GM21423 (cell line): ENCODE data around the gene RGS9.

Source experiments
- ATAC-seq: cut with Tn5 transposase; IDR thresholded peaks from one replicate; pipeline ENCODE4 v1.9.1; 2021; ENCODE audit warnings: mild to moderate bottlenecking, moderate library complexity; ENCODE audit not compliant: unreplicated experiment

The RGS9 gene

DNA sequence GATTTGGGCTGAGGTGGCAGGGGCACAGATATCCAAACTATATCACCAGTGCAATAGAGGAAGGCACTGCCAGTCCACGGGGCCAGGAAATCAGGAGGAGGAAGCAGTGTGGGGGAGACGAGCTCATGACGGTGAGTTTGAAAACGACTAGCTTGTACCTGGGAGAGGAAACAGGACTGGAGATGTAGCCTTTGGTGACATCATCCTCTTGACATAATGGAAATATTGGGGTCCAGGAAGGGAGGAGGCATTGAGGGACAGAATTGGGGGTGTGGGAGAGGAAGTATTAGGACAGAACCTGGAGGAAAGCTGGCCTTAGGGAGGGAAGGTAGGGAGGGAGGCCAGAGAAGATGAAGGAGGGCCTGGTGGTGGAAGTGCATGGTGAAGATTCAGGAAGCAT lies 109.1 kb downstream of the RGS9 start:
- no peak for ATAC-seq

DNA sequence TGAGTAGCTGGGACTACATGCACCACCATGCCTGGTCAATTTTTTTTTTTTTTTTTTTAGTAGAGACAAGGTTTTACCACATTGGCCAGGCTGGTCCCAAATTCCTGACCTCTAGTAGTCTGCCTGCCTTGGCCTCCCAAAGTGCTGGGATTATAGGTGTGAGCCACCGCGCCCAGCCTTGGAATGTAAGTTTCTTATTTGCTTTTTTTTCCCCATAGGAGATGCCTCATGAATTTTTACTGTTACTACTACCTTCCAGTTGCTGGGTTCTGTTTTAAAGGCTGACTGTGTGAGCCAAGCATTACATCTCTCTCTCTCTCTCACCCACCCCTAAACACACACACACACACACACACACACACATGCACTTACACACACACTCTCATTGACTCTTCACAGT lies 112.6 kb downstream of the RGS9 start:
- no peak for ATAC-seq

DNA sequence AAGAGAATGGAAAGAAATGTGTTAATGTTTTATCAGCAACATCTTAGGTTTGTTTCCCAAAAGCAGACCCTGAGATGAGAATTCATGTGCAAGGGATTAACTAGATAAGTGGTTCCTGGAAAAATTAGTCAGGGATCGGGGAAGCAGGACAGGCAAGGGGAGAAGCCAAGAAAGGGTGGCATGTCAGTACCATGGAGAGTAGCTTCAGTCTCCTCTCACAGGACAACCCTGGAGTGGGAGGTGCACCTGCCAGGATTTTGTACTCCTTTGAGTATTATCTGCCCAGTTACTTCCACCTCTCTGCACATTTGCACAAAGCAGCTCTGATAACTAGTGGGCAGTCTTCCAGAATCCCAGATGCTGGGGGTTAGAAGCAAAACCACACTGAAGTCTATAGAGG lies 117.0 kb downstream of the RGS9 start:
- ATAC-seq = no peak

DNA sequence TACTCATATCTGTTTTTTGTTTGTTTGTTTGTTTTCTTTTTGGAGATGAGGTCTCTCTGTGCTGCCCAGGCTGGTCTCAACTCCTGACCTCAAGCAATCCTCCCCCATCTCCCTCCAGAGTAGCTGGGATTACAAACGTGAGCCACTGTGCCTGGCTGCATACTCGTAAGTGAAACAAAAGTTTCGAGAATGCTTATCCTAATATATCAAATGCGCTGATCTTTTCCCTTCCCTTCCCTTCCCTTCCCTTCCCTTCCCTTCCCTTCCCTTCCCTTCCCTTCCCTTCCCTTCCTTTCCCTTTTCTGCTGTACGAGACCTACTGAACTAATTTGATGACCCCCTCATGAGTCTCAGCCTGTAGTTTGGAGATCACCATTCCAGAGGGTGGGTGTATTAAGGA lies 122.1 kb downstream of the RGS9 start:
- ATAC-seq = no peak

DNA sequence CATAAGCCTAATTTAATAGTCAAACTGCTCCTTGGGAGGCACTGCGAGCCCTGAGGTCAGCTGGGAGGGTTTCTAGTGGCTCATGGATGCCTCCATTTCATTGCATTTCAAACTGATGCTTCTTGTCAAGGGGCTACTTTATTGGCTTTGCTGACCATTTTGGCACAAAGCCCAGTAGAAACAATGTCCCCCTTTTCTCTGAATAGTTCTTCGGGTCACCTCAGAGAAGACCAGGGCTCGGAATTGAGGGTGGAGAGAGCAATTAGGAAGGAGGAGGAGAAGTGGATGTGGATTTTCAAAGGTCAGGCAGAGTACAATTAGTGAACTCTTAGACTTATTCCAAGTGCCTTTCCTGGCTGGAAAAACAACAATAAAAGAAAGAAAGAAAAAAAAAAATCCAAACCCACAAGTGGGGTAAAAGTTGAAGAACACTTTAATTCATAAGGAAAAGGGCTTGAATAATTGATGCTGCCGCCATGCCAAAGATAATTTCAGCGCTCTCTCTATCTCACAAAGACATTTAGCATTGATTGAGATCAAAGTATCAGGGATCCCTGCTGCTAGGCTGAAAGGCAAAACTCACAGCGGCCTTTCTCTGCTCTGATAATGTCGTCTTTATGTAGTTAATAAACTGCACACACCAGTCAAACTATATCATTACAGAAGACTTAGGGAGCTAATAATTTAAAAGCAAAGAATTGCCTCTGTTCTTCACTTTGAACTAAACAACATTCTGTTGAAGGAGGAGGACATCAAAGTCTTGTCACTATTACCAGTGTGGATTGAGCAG lies 122.7 kb downstream of the RGS9 start:
- ATAC-seq = no peak

DNA sequence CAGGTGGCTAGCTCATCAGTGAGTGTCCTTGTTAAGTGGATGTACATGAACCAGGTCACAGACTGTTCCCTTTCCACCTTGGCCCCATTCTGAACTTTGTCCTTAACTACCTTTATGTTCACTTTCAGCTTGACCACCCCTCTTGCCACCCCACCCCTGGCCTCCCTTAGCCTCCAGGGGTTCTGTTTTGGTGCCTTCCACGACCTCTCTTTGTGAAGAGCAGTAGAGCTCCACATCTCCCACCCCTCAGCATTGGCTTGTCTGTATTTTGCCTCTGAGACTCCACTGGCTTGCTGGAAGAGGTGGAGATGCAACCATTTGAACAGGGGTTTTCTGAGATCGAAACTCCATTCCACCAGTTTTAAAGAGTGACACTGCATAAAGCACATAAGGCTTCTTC lies 123.5 kb downstream of the RGS9 start:
- no peak for ATAC-seq

DNA sequence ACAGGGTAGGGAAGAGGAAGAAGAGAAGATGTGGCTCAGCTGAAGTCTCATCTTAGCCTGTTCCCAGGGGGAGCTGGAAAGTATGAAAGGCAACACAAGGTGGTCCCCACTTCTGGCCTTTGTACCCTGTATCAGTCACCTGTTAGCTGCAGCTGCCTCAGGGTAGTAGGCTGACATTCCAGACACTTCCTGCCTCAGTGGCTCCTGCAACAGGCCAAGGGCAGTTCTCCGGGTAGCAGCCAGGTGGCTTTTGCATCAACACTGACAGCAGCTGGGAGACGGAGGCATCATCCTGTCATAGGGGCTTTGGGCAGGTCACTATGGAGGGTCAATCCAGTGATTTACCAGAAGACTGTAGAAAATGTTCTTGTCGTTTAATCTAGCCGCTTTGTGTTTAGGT lies 124.0 kb downstream of the RGS9 start:
- no peak for ATAC-seq

DNA sequence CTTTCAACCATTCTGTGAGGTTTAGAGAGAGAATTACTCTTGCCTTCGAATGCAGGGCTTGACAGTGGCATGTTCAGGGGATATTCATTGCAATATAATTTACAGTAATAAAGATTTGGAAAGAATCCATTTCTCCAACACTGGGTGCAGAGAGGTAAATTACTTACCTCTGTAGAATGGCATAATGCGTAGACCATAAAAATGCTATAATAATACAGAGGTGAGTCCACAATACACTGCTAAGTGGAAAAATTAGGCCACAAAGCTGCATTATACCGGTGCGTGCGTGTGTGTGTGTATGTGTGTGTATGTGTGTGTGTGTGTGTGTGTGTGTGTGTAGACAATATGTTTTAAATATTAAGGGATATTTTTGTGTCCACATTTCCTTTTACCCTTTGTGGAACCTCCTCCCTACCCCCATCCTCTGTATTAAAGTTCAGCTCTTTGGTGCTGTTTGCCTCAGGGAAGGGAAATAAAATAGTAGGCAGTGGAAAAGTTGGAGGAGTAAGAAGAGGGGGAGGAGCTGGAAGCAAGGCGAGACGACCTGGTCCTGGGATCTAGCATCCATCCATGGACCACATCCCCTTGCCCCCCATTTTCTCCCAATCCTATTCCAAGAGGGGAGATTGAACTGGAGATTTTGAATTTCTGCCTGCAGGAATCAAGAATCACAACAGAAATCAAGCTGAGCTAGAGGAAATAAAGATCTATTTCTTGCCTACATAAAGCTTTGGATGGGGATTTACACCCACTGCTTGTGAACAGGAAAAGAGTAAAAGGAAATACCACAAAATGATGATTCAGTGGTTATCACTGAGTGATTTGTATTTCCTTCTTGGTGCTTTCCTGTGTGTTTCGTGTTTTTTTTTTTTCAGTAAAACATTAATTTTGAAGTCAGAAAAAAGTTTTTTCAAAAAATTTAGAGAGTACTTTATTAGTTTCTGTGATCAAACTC lies 124.8 kb downstream of the RGS9 start:
- no peak for ATAC-seq

DNA sequence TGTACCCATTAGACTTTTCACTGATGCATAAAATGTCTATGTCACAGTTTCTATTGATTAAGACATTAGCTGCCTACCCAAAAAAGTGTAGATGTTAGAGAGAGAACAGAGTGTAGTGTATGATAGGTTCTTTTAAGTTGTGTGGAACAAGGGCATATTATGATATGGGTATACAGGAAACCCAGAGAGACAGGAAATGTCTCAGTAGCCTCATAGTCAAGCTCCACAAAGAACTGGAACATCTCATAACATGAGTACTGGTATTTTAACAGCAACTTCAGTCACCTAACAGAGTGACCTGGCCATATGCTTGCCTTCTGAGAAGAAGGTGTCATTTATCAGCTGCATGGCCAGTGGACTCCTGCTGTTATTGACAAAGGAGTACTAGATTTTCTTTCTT lies 128.1 kb downstream of the RGS9 start:
- no peak for ATAC-seq

DNA sequence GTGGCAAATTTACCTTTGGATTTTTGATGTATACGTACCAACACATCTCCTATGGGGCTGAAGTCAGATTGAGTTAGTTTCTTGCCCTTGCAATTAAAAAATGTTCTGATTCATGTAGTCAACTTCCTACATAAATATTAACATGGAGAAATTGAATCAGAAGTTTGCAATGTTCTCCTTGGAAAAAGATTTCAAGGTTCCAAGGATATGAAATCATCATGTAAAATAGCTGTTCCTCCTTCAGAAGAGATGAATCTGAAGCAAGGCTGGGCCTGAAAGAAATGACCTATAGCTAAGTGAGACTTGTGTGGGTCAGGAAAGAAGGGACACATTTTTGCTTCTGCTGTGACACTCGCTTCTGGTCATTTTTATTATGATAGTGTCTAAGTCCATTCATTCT lies 131.7 kb downstream of the RGS9 start:
- ATAC-seq = no peak

DNA sequence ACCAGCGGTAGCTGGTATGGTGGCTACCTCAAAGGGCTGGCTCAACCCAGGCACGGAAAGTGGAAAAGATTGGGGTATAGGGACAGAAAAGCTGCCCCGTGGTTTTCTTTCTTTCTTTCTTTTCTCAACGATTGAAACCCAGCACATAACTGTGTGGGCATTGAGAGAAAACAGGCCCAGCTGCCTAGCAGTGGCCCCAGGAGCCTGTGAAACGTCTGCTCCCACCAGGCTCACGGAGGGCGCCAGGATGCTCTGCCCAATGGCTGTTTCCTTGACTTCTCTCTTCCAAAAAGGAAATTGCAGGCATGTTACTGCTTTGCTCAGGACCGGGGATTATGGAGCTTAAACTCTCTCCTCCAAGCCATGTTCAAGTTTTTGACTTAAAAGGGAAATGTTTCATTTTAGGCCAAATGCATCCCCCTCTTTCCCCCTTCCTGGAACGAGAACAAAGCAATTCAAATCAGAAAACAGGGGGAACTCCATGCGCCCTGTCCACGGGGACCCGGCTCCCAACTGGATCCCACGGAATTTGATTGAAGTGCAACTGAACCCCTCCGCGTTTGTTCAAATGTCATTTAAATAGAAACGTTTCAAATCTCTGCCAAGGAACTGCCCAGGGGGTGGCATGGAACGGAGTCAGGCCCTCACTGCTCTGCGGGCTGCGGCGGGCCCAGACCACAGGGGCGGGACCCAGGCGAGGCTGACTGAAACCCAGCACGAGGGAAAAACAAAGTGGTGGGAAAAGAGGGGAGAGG lies 133.5 kb downstream of the RGS9 start:
- no peak for ATAC-seq

DNA sequence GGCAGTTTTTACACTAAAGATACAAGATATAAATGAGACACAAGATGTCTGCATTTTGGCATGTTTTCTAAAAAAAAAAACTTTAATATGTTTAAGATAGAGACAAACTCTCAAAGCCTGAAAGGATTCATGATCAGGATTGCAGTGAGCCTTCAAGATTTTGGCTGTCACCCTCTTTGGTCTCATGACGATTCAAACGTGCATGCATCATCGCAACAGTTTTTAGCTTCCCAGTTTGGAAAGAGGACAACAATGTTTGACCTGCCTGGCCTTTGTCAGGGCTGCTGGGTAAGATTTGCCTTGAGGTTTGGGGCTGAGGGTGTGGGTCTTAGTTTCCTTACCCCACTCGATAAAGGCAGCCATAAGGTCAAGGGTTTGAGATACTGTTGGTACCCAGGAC lies 134.1 kb downstream of the RGS9 start:
- no peak for ATAC-seq
